IMR-90 (cell line): ENCODE measurements around the gene MYCBP2. TPM values are rescaled to one million over a fixed set of nuclear protein-coding genes. Genes with fewer than 3 reads are reported as not detected.

Experiments
- ATAC-seq: fragments of 200-7000 bp; cut with Tn5 transposase; 2 replicates; pipeline ENCODE4 v1.9.1; 2020; ENCODE audit warnings: low read depth, mild to moderate bottlenecking, moderate library complexity
- BruUV-seq: library from RNA; stranded (reverse); fragments of 400-500 nt; replicated peaks from 2 replicates; lab custom pipeline; 2021; lab: Mats Ljungman, UMichigan
- CTCF ChIA-PET: fragments of 300-600 bp; formaldehyde crosslinking; extraction: SDS; loops from one replicate; lab custom pipeline; 2021; ENCODE audit warnings: antibody characterized with exemption; lab: Yijun Ruan, JAX
- POLR2A ChIA-PET: fragments of 300-600 bp; sonication (Branson Sonifier 250); formaldehyde crosslinking; loops from one replicate; lab custom pipeline; 2022; ENCODE audit warnings: antibody characterized with exemption; ENCODE audit not compliant: unreplicated experiment; lab: Charles Lee
- DNase-seq: peaks from one replicate; pipeline ENCODE4 v3.0.0; 2013
- H2AFZ ChIP-seq: replicated peaks from 2 replicates; pipeline ENCODE3; 2013; ENCODE audit warnings: low read length, mild to moderate bottlenecking; ENCODE audit not compliant: poor library complexity
- H2AK5ac ChIP-seq: 2 replicates; pipeline ENCODE4 v1.6.1; 2013; ENCODE audit warnings: low read depth, low read length, inconsistent platforms
- H2AK9ac ChIP-seq: replicated peaks from 2 replicates; pipeline ENCODE3; 2013; ENCODE audit warnings: mild to moderate bottlenecking, low read depth, low read length, moderate library complexity; ENCODE audit not compliant: poor library complexity
- H2BK120ac ChIP-seq: 2 replicates; pipeline ENCODE4 v1.6.1; 2013; ENCODE audit warnings: low read depth, low read length, inconsistent platforms
- H2BK15ac ChIP-seq: 3 replicates; pipeline ENCODE4 v1.6.1; 2013; ENCODE audit warnings: low read depth, low read length, inconsistent platforms
- H2BK20ac ChIP-seq: 2 replicates; pipeline ENCODE4 v1.6.1; 2013; ENCODE audit warnings: low read depth, mild to moderate bottlenecking, inconsistent platforms, low read length, moderate library complexity
- H2BK5ac ChIP-seq: 2 replicates; pipeline ENCODE4 v1.6.1; 2013; ENCODE audit warnings: mild to moderate bottlenecking, low read depth, low read length, inconsistent platforms; ENCODE audit not compliant: poor library complexity, severe bottlenecking
- H3K14ac ChIP-seq: replicated peaks from 2 replicates; pipeline ENCODE4 v1.6.1; 2013; ENCODE audit warnings: low read depth, low read length, inconsistent platforms
- H3K18ac ChIP-seq: 2 replicates; pipeline ENCODE4 v1.6.1; 2013; ENCODE audit warnings: low read depth, low read length, control low read depth
- H3K23ac ChIP-seq: 2 replicates; pipeline ENCODE4 v1.6.1; 2013; ENCODE audit warnings: low read depth, low read length, inconsistent platforms
- H3K27ac ChIP-seq: 2 replicates; pipeline ENCODE4 v1.5.1; 2013; ENCODE audit warnings: mild to moderate bottlenecking, control low read depth, low read length; ENCODE audit not compliant: insufficient read depth
- H3K27me3 ChIP-seq: 2 replicates; pipeline ENCODE4 v1.6.1; 2013; ENCODE audit warnings: low read length; ENCODE audit not compliant: control insufficient read depth, insufficient read depth
- H3K36me3 ChIP-seq: 2 replicates; pipeline ENCODE4 v1.6.1; 2013; ENCODE audit warnings: low read length, mixed read lengths; ENCODE audit not compliant: control insufficient read depth, insufficient read depth
- H3K4ac ChIP-seq: 2 replicates; pipeline ENCODE4 v1.6.1; 2013; ENCODE audit warnings: low read depth, low read length, inconsistent platforms
- H3K4me1 ChIP-seq: 2 replicates; pipeline ENCODE4 v1.6.1; 2013; ENCODE audit warnings: low read length, mixed read lengths; ENCODE audit not compliant: control insufficient read depth, insufficient read depth
- H3K4me2 ChIP-seq: 2 replicates; pipeline ENCODE4 v1.6.1; 2013; ENCODE audit warnings: low read depth, mild to moderate bottlenecking, control low read depth, low read length, moderate library complexity
- H3K4me3 ChIP-seq: 2 replicates; pipeline ENCODE4 v1.5.1; 2013; ENCODE audit warnings: low read depth, mild to moderate bottlenecking, control low read depth, low read length, moderate library complexity; ENCODE audit not compliant: insufficient read depth
- H3K56ac ChIP-seq: 2 replicates; pipeline ENCODE4 v1.6.1; 2013; ENCODE audit warnings: low read length, inconsistent platforms; ENCODE audit not compliant: insufficient read depth; ENCODE audit errors: extremely low read depth
- H3K79me1 ChIP-seq, 2 experiments: 2 replicates each; pipeline ENCODE4 v1.6.1; 2013; ENCODE audit warnings: low read length in 2 of 2, inconsistent platforms in 1 of 2, low read depth in 1 of 2
- H3K9ac ChIP-seq: 2 replicates; pipeline ENCODE4 v1.6.1; 2013; ENCODE audit warnings: low read depth, low read length, control low read depth
- H3K9me1 ChIP-seq: 2 replicates; pipeline ENCODE4 v1.6.1; 2013; ENCODE audit warnings: low read length, inconsistent platforms; ENCODE audit not compliant: insufficient read depth
- H3K9me3 ChIP-seq: 2 replicates; pipeline ENCODE4 v1.6.1; 2013; ENCODE audit warnings: low read length; ENCODE audit not compliant: control insufficient read depth, insufficient read depth
- H4K20me1 ChIP-seq: 2 replicates; pipeline ENCODE4 v1.6.1; 2013; ENCODE audit warnings: low read length, inconsistent platforms; ENCODE audit not compliant: insufficient read depth
- H4K5ac ChIP-seq: 2 replicates; pipeline ENCODE4 v1.6.1; 2013; ENCODE audit warnings: mild to moderate bottlenecking, low read depth, low read length, control low read depth
- H4K8ac ChIP-seq, 2 experiments: 2 replicates each; pipeline ENCODE4 v1.6.1; 2013; ENCODE audit warnings: low read depth in 2 of 2, low read length in 2 of 2, control low read depth in 1 of 2, inconsistent platforms in 1 of 2
- H4K91ac ChIP-seq: 2 replicates; pipeline ENCODE4 v1.6.1; 2013; ENCODE audit warnings: low read depth, low read length, inconsistent platforms; ENCODE audit not compliant: insufficient read depth
- BHLHE40 ChIP-seq: fragments of 150-350 bp; IDR thresholded peaks from 2 replicates; pipeline ENCODE4 v1.6.1; 2016; ENCODE audit warnings: mild to moderate bottlenecking, low read depth, low read length
- CEBPB ChIP-seq: IDR thresholded peaks from 2 replicates; pipeline ENCODE4 v1.6.1; 2012; ENCODE audit warnings: low read depth, low read length, improper control_type of control experiment
- CHD1 ChIP-seq: IDR thresholded peaks from 2 replicates; pipeline ENCODE4 v1.6.1; 2012; ENCODE audit warnings: low read depth, low read length, improper control_type of control experiment
- CTCF ChIP-seq: conservative IDR thresholded peaks from 2 replicates; pipeline ENCODE4 v1.5.1; 2012; ENCODE audit warnings: mild to moderate bottlenecking, low read depth, low read length, improper control_type of control experiment
- ELK1 ChIP-seq: fragments of 150-350 bp; IDR thresholded peaks from 2 replicates; pipeline ENCODE4 v1.6.1; 2016; ENCODE audit warnings: low read depth, mild to moderate bottlenecking, low read length, moderate library complexity, borderline replicate concordance
- FOS ChIP-seq: fragments of 150-350 bp; IDR thresholded peaks from 2 replicates; pipeline ENCODE4 v1.6.1; 2016; ENCODE audit warnings: low read depth, low read length
- MAFK ChIP-seq: IDR thresholded peaks from 2 replicates; pipeline ENCODE4 v1.6.1; 2012; ENCODE audit warnings: low read depth, low read length, improper control_type of control experiment
- MAZ ChIP-seq: IDR thresholded peaks from 2 replicates; pipeline ENCODE4 v1.6.1; 2012; ENCODE audit warnings: low read depth, mild to moderate bottlenecking, low read length, improper control_type of control experiment, moderate library complexity, borderline replicate concordance
- MXI1 ChIP-seq: IDR thresholded peaks from 2 replicates; pipeline ENCODE4 v1.6.1; 2012; ENCODE audit warnings: low read depth, mild to moderate bottlenecking, low read length, moderate library complexity, borderline replicate concordance
- NFE2L2 ChIP-seq: fragments of 150-350 bp; IDR thresholded peaks from 2 replicates; pipeline ENCODE4 v1.6.1; 2016; ENCODE audit warnings: low read depth, mild to moderate bottlenecking, low read length
- POLR2A ChIP-seq: IDR thresholded peaks from 2 replicates; pipeline ENCODE4 v1.6.1; 2012; ENCODE audit warnings: mild to moderate bottlenecking, low read depth, low read length
- RAD21 ChIP-seq: IDR thresholded peaks from 2 replicates; pipeline ENCODE4 v1.6.1; 2012; ENCODE audit warnings: low read length, improper control_type of control experiment
- RCOR1 ChIP-seq: IDR thresholded peaks from 2 replicates; pipeline ENCODE4 v1.6.1; 2012; ENCODE audit warnings: mild to moderate bottlenecking, low read length, improper control_type of control experiment; ENCODE audit not compliant: insufficient replicate concordance
- RFX5 ChIP-seq: IDR thresholded peaks from 2 replicates; pipeline ENCODE4 v1.8.0; 2012; ENCODE audit warnings: low read depth, mild to moderate bottlenecking, low read length, moderate library complexity
- SMC3 ChIP-seq: fragments of 150-350 bp; IDR thresholded peaks from 2 replicates; pipeline ENCODE4 v1.6.1; 2016; ENCODE audit warnings: low read depth, mild to moderate bottlenecking, antibody characterized with exemption, low read length, moderate library complexity
- USF2 ChIP-seq: fragments of 150-350 bp; IDR thresholded peaks from 2 replicates; pipeline ENCODE4 v1.6.1; 2017; ENCODE audit warnings: mild to moderate bottlenecking, antibody characterized with exemption, low read length, low read depth
- dilution Hi-C: fragments of 300-500 bp; cut with HindIII; formaldehyde crosslinking; loops from one replicate; pipeline ENCODE4 v1.14.3; 2018; ENCODE audit warnings: low sequenced_read_pairs; ENCODE audit not compliant: unreplicated experiment
- in situ Hi-C: fragments of 300-500 bp; cut with MboI; formaldehyde crosslinking; loops from 3 replicates; pipeline ENCODE4 v1.14.3; 2019; ENCODE audit warnings: low sequenced_read_pairs, inconsistent platforms, mixed read lengths
- intact Hi-C: fragments of 100-400 bp; cut with micrococcal nuclease; formaldehyde crosslinking; loops from 2 replicates; pipeline ENCODE4 v1.10.0; 2022
- polyA plus RNA-seq, 3 experiments: library from polyadenylated mRNA; depleted of rRNA; stranded (reverse); fragments of >200 nt; gene quantifications; 2 replicates each; pipeline ENCODE4 v1.2.3, GENCODE V29; 2012; ENCODE audit warnings: low replicate concordance in 1 of 3
- total RNA-seq: library from RNA; depleted of rRNA; stranded (reverse); fragments of >200 nt; gene quantifications from 2 replicates; pipeline ENCODE4 v1.2.3, GENCODE V29; 2012

Gene MYCBP2
- total and polyA plus RNA-seq, 2 of the 4 experiments (the other 2 are of a cell fraction), result 20.1 to 43.2 TPM

- Histone ChIP-seq H2AK5ac (no peak overlapping the region), H4K8ac (no peak overlapping the region), H3K18ac (no peak overlapping the region), H3K9ac (no peak overlapping the region), H3K4me2 (no peak overlapping the region), H3K23ac (no peak overlapping the region), H2BK5ac (no peak overlapping the region), H3K27ac (no peak overlapping the region), H2BK120ac (no peak overlapping the region), H4K91ac (no peak overlapping the region), H3K4me1 (no peaks in the 10 kb centered on the region), H4K5ac (no peak overlapping the region), H3K4me3 (no peak overlapping the region), H2BK15ac (no peak overlapping the region), H3K56ac (no peak overlapping the region), H3K9me1 (no peaks in the 10 kb centered on the region; the same call in 1 of the 2 replicates), H2BK20ac (no peak overlapping the region), H4K20me1 (no peaks in the 10 kb centered on the region), H2AFZ (no peak overlapping the region), H3K4ac (no peak overlapping the region), H3K27me3 (no peaks in the 10 kb centered on the region), H2AK9ac (no peak overlapping the region), H3K9me3 (no peaks in the 10 kb centered on the region), H3K14ac (no peak overlapping the region), H3K36me3 (peaks cover 28% of the 10 kb centered on the region), H3K79me1 (no peaks in the 10 kb centered on the region)
- intact Hi-C loops (no loop called here), dilution Hi-C loops (no loop called here), in situ Hi-C loops (no loop called here)
- DNase-seq (no peak), ATAC-seq (no peak)
- ChIA-PET POLR2A (no interaction called here), CTCF (no interaction called here)
- BruUV-seq, result no TSS peak
- no peak for TF ChIP-seq RCOR1
- no peak for TF ChIP-seq FOS
- TF ChIP-seq CEBPB, result no peak
- TF ChIP-seq RFX5, result no peak
- TF ChIP-seq ELK1, result no peak
- TF ChIP-seq CTCF, result no peak
- TF ChIP-seq USF2, result no peak
- no peak for TF ChIP-seq MAFK
- no peak for TF ChIP-seq RAD21
- no peak for TF ChIP-seq NFE2L2
- TF ChIP-seq BHLHE40, result no peak
- no peak for TF ChIP-seq CHD1
- no peak for TF ChIP-seq SMC3
- no peak for TF ChIP-seq POLR2A
- no peak for TF ChIP-seq MAZ
- TF ChIP-seq MXI1, result no peak
Measured at GRCh38 chr13:77079902-77080413, 246.9 kb downstream of the MYCBP2 start.
